Prostate gland (tissue), 2 donors: Measurements from ENCODE around the gene TBC1D22A.

Source experiments
- POLR2A ChIP-seq: fragments of 450-650 bp; IDR thresholded peaks from one replicate; pipeline ENCODE4 v1.6.1; 2016; ENCODE audit warnings: antibody characterized with exemption, mild to moderate bottlenecking
- POLR2AphosphoS5 ChIP-seq: sonication (generic); formaldehyde crosslinking; IDR thresholded peaks from one replicate; pipeline ENCODE4 v1.6.1; 2017; ENCODE audit warnings: antibody characterized with exemption
- TF ChIP-seq, protein P1 (sequence below), 4 experiments: fragments of 200-600 bp in 2 of 4; fragments of 450-650 bp in 2 of 4; sonication (generic) in 2 of 4; IDR thresholded peaks; 1 replicate in 3 of 4; 2 replicates in 1 of 4; pipeline ENCODE4 v1.5.1; 2016 to 2019; ENCODE audit warnings: antibody characterized with exemption in 4 of 4, mild to moderate bottlenecking in 2 of 4, moderate library complexity in 2 of 4

DNA sequence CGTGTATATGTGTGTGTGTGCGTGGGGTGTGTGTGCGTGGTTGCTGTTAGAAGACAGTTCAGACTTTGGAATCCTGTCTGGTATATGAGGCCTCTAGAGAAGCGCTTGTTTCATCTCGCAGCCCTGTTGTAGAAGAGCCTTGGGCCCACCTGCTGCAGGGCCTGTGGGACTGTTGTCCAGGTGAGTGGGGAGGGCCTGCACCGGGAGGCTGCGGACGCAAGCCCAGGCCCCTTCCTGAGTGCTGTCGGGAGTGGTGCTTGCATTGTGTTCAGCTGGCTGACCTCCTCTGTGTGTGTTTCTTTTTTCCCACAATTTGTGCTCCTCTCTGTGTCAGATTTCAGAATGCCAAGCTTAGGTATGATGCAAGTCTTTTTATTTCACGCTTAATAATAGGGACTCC is 128.4 kb downstream of the TBC1D22A start:
- TF ChIP-seq, protein P1, sequence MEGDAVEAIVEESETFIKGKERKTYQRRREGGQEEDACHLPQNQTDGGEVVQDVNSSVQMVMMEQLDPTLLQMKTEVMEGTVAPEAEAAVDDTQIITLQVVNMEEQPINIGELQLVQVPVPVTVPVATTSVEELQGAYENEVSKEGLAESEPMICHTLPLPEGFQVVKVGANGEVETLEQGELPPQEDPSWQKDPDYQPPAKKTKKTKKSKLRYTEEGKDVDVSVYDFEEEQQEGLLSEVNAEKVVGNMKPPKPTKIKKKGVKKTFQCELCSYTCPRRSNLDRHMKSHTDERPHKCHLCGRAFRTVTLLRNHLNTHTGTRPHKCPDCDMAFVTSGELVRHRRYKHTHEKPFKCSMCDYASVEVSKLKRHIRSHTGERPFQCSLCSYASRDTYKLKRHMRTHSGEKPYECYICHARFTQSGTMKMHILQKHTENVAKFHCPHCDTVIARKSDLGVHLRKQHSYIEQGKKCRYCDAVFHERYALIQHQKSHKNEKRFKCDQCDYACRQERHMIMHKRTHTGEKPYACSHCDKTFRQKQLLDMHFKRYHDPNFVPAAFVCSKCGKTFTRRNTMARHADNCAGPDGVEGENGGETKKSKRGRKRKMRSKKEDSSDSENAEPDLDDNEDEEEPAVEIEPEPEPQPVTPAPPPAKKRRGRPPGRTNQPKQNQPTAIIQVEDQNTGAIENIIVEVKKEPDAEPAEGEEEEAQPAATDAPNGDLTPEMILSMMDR (IDR thresholded peaks at IDR 0.05): no peak
- no peak for TF ChIP-seq POLR2AphosphoS5
- TF ChIP-seq POLR2A: no peak
